Measurements from ENCODE around the gene IFT57. TPM values are rescaled to one million over a fixed set of nuclear protein-coding genes. Genes with fewer than 3 reads are reported as not detected.

The IFT57 gene
- total RNA-seq, 2 donors from 2014 or later, result 13.4 to 25.0 TPM

DNA sequence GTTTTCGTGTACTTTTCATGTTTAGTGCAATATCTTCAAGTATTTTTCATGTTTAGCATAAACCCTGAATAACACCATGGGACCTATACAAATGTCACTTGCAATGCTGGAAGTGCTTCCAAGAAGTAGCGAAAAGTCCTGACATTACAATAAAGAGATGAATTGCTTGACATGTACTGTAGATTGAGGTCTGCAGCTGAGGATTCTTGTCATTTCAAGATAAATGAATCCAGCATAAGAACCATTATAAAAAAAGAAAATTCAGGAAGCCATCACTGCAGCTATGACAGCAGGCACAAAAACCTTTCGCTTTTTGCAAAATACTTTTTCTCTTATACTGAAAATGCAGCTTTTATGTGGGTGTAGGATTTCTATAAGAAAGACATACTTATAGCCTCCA lies 37.4 kb downstream of the IFT57 start:
- TF ChIP-seq, protein P1, sequence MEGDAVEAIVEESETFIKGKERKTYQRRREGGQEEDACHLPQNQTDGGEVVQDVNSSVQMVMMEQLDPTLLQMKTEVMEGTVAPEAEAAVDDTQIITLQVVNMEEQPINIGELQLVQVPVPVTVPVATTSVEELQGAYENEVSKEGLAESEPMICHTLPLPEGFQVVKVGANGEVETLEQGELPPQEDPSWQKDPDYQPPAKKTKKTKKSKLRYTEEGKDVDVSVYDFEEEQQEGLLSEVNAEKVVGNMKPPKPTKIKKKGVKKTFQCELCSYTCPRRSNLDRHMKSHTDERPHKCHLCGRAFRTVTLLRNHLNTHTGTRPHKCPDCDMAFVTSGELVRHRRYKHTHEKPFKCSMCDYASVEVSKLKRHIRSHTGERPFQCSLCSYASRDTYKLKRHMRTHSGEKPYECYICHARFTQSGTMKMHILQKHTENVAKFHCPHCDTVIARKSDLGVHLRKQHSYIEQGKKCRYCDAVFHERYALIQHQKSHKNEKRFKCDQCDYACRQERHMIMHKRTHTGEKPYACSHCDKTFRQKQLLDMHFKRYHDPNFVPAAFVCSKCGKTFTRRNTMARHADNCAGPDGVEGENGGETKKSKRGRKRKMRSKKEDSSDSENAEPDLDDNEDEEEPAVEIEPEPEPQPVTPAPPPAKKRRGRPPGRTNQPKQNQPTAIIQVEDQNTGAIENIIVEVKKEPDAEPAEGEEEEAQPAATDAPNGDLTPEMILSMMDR (IDR thresholded peaks at IDR 0.05), result no peak
- no peak overlapping the region for H3K4me3 ChIP-seq
- no peaks in the 10 kb centered on the region for H3K27me3 ChIP-seq
- H3K9me3 ChIP-seq, result no peaks in the 10 kb centered on the region
- DNase-seq (ENCODE audit: low spot score), result no peak
- peaks cover 9% of the 10 kb centered on the region for H3K36me3 ChIP-seq
- H3K4me1 ChIP-seq, result peaks cover 0 to 4% of the 10 kb centered on the region in 2 donors
- H3K27ac ChIP-seq, result no peak overlapping the region

DNA sequence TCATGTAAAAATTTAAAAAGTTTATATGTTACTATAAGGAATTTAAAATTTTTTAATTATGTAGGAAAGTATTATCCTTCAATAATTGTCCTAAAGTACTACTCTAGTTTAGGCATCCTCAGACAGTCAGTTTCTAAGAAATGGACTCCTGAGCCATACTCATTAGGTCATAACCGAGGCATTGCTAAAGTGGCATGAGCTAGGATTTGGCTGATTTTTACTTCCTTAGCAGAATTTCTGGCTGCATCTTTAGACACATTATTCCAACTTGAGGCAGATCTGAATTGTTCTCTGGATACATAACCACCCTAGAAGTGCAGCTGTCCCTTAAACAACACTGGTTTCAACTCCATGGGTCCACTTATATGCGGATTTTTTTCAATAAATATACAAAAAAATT lies 38.3 kb downstream of the IFT57 start:
- H3K4me1 ChIP-seq, result peaks cover 0 to 4% of the 10 kb centered on the region in 2 donors
- no peak overlapping the region for H3K4me3 ChIP-seq
- no peak overlapping the region for H3K27ac ChIP-seq
- no peaks in the 10 kb centered on the region for H3K9me3 ChIP-seq
- peaks cover under 1% of the 10 kb centered on the region for H3K36me3 ChIP-seq
- no peak for DNase-seq (ENCODE audit: low spot score)
- TF ChIP-seq, protein P1 (IDR thresholded peaks at IDR 0.05), result no peak
- no peaks in the 10 kb centered on the region for H3K27me3 ChIP-seq

DNA sequence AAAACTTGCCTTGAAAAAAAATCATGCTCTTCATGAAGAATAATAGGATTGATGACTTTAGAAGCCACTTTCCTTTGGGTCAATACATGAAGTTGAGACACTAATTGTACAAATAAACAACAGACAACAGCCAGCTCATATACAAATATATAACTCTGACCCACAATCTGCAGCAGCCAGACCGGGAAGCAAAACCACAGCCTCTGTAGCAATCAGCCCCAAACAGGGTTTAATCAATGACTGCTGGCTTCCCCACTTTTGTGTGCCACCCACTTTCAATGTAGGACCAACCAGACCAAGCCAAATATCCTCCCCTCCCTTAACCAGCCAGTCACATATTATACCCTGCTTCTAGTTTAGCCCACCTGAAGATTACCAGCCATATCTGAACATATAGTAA lies 39.0 kb downstream of the IFT57 start:
- TF ChIP-seq, protein P1 (IDR thresholded peaks at IDR 0.05), result no peak
- DNase-seq (ENCODE audit: low spot score), result no peak
- Histone ChIP-seq H3K4me1 (peaks cover 0 to 4% of the 10 kb centered on the region in 2 donors), H3K9me3 (no peaks in the 10 kb centered on the region), H3K27me3 (no peaks in the 10 kb centered on the region), H3K36me3 (no peaks in the 10 kb centered on the region), H3K4me3 (no peak overlapping the region), H3K27ac (no peak overlapping the region)

DNA sequence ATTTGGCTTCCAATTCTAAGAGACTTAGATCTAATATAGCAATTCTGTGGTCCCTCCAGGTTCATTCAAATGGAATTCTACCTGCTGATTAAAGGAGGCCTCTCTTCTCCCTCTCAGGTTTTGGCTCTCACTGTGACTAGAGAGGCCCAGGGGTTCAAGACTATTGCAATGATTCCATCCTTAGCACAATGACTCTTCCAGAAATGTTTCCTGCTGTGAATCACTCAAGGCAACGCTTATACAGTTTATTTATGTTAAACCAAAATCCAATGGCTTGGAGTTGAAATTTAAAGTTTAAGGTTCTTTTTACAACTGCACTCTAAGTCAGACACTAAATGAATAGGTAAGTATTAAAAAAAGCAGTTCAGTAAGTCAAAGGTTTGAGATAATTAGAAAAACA lies 39.9 kb downstream of the IFT57 start:
- no peaks in the 10 kb centered on the region for H3K9me3 ChIP-seq
- H3K36me3 ChIP-seq, result no peaks in the 10 kb centered on the region
- H3K27me3 ChIP-seq, result no peaks in the 10 kb centered on the region
- H3K4me1 ChIP-seq, result peaks cover 0 to 4% of the 10 kb centered on the region in 2 donors
- TF ChIP-seq, protein P1 (IDR thresholded peaks at IDR 0.05), result no peak
- no peak for DNase-seq (ENCODE audit: low spot score)
- no peak overlapping the region for H3K4me3 ChIP-seq
- no peak overlapping the region for H3K27ac ChIP-seq

DNA sequence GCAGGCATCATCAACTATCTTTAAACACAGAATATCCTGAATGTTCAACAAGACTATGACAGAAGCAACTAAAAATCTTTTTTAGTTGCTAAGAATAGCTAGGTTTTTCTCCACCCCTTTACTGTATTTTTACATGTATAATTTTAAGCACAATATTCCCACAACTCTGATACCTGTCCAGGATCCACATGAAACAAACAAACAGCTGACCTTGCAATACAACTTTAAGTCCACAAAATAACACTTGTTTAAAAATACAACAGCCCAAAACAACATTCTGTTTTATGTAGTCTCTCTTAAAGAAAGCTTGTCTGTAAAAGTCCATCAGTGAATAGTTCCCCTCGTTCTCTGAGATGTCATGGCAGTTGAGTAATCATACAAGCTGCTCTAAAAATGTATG lies 41.1 kb downstream of the IFT57 start:
- DNase-seq (ENCODE audit: low spot score), result no peak
- H3K27me3 ChIP-seq, result no peaks in the 10 kb centered on the region
- no peak overlapping the region for H3K4me3 ChIP-seq
- H3K9me3 ChIP-seq, result no peaks in the 10 kb centered on the region
- H3K27ac ChIP-seq, result no peak overlapping the region
- peaks cover 0 to 4% of the 10 kb centered on the region in 2 donors for H3K4me1 ChIP-seq
- H3K36me3 ChIP-seq, result no peaks in the 10 kb centered on the region
- TF ChIP-seq, protein P1 (IDR thresholded peaks at IDR 0.05), result no peak

DNA sequence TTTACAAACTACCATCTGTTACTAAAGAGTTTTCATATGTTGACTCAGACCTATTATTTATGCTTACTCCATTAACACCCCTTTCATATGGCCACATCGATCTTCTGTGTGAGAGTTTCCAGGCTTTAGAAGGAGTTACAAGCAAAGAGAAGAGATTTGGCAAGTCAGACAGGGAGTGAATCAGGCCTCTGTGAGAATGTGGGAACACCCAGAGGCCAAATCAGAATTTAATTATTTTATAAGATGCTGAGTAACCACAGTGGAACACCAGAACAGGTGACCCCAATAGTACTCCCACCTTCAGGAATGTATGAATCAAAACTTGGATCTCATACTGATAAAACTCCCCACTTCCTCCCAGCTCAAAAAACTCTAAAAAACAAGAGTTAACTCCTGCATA lies 42.0 kb downstream of the IFT57 start:
- H3K36me3 ChIP-seq, result no peaks in the 10 kb centered on the region
- no peak overlapping the region for H3K4me3 ChIP-seq
- H3K9me3 ChIP-seq, result no peaks in the 10 kb centered on the region
- H3K27me3 ChIP-seq, result no peaks in the 10 kb centered on the region
- H3K27ac ChIP-seq, result no peak overlapping the region
- TF ChIP-seq, protein P1 (IDR thresholded peaks at IDR 0.05), result no peak
- DNase-seq (ENCODE audit: low spot score), result no peak
- peaks cover 0 to 4% of the 10 kb centered on the region in 2 donors for H3K4me1 ChIP-seq
